Gastroesophageal sphincter (tissue), 3 donors: ENCODE data around the gene NPHP4.

Experiments used
- CTCF ChIP-seq, 4 experiments: fragments of 200-600 bp in 2 of 4; fragments of 450-650 bp in 2 of 4; sonication (generic) in 1 of 4; IDR thresholded peaks; one replicate each; pipeline ENCODE4 v1.5.1; 2017 to 2019; ENCODE audit warnings: antibody characterized with exemption in 4 of 4, mild to moderate bottlenecking in 2 of 4, moderate library complexity in 2 of 4
- POLR2A ChIP-seq, 2 donors: fragments of 450-650 bp; IDR thresholded peaks; one replicate each; pipeline ENCODE4 v1.6.1; 2017; ENCODE audit warnings: antibody characterized with exemption in 2 of 2, mild to moderate bottlenecking in 2 of 2, moderate library complexity in 1 of 2
- POLR2AphosphoS5 ChIP-seq: sonication (generic); formaldehyde crosslinking; IDR thresholded peaks from one replicate; pipeline ENCODE4 v1.6.1; 2017; ENCODE audit warnings: antibody characterized with exemption

- TF ChIP-seq POLR2AphosphoS5 (no peak), CTCF (IDR thresholded peaks at IDR 0.05) (no peak), POLR2A (IDR thresholded peaks at IDR 0.05) (no peak)
These were observed 5.1 kb upstream of the NPHP4 start for GRCh38 chr1:5997316-5997715.
